ENCODE measurements around the gene GPR17.

Gene GPR17

GRCh38 chr2:127694986-127695385, 49.0 kb downstream of the GPR17 start:
- DNase-seq (ENCODE audit: low spot score), result no peak

- no peak for DNase-seq (ENCODE audit: low spot score)
Measured at GRCh38 chr2:127695491-127696472, 49.8 kb downstream of the GPR17 start.

- DNase-seq (ENCODE audit: low spot score), result no peak
Measured at GRCh38 chr2:127697482-127698180, 51.7 kb downstream of the GPR17 start.

GRCh38 chr2:127698553-127699355, 52.8 kb downstream of the GPR17 start:
- DNase-seq (ENCODE audit: low spot score), result no peak

- peak; percentile 97 for DNase-seq (ENCODE audit: low spot score)
Measured at GRCh38 chr2:127700527-127701192, 54.7 kb downstream of the GPR17 start.

- DNase-seq (ENCODE audit: low spot score), result peak; percentile 95
Measured at GRCh38 chr2:127701193-127701650, 55.3 kb downstream of the GPR17 start, which contains the start of gene SFT2D3. Gene SFT2D3 (plus strand): TSS chr2:127701497. CDS start chr2:127701529, 32 bp downstream.

- DNase-seq (ENCODE audit: low spot score), result peak; percentile 86
Measured at GRCh38 chr2:127701651-127702394, 55.9 kb downstream of the GPR17 start.

Data from SW480 (cell line).